Peyer's patch (tissue), 4 donors: Measurements from ENCODE around the gene RNF150. TPM values are rescaled to one million over a fixed set of nuclear protein-coding genes. Genes with fewer than 3 reads are reported as not detected.
A peak's percentile ranks its signal among the peaks of the same experiment; 100 is the strongest.

Experiments used
- DNase-seq, 3 donors: peaks; one replicate each; pipeline ENCODE4 v3.0.0-alpha.2; 2017 to 2019
- H3K27ac ChIP-seq, 4 donors: fragments of 200-600 bp; sonication (generic); one replicate each; pipeline ENCODE4 v1.5.1; 2016 to 2019
- H3K27me3 ChIP-seq, 2 donors: fragments of 200-600 bp; sonication (generic); one replicate each; pipeline ENCODE4 v1.5.1; 2019
- H3K36me3 ChIP-seq, 3 donors: fragments of 200-600 bp; sonication (generic); one replicate each; pipeline ENCODE4 v1.5.1; 2016 to 2019
- H3K4me1 ChIP-seq, 4 donors: fragments of 200-600 bp; sonication (generic); one replicate each; pipeline ENCODE4 v1.5.1; 2016 to 2019
- H3K4me3 ChIP-seq, 4 donors: fragments of 200-600 bp; sonication (generic); 1 replicate in 3 of 4; 2 replicates in 1 of 4; pipeline ENCODE4 v1.5.1; 2016 to 2019; ENCODE audit warnings: mild to moderate bottlenecking in 1 of 4
- H3K9me3 ChIP-seq, 4 donors: fragments of 200-600 bp; sonication (generic); one replicate each; pipeline ENCODE4 v1.5.1; 2016 to 2019; ENCODE audit warnings: mild to moderate bottlenecking in 1 of 4
- CTCF ChIP-seq, 6 experiments: fragments of 450-650 bp in 4 of 6; fragments of 200-600 bp in 2 of 6; sonication (generic) in 1 of 6; IDR thresholded peaks; one replicate each; pipeline ENCODE4 v1.5.1; 2017 to 2019; ENCODE audit warnings: antibody characterized with exemption in 6 of 6, mild to moderate bottlenecking in 3 of 6, moderate library complexity in 1 of 6
- POLR2A ChIP-seq, 2 donors: fragments of 450-650 bp; IDR thresholded peaks; one replicate each; pipeline ENCODE4 v1.5.1; 2017; ENCODE audit warnings: antibody characterized with exemption in 2 of 2, mild to moderate bottlenecking in 2 of 2, moderate library complexity in 2 of 2
- total RNA-seq, 4 donors: library from RNA; depleted of rRNA; stranded (reverse); fragments of >200 nt; gene quantifications; one replicate each; pipeline ENCODE4 v1.1.0, GENCODE V29; 2016

RNF150 gene
- total RNA-seq, 4 donors from 2014 or later, result 1.2 to 9.9 (median 2.5) TPM

- TF ChIP-seq POLR2A (IDR thresholded peaks at IDR 0.05) (no peak), CTCF (IDR thresholded peaks at IDR 0.05) (no peak)
- no peaks in the 10 kb centered on the region for H3K4me1 ChIP-seq
- no peaks in the 10 kb centered on the region for H3K36me3 ChIP-seq
- H3K27ac ChIP-seq, result peak overlapping the region in 1 of 4 donors; percentile 36
- no peaks in the 10 kb centered on the region for H3K27me3 ChIP-seq
- DNase-seq, result no peak
- H3K9me3 ChIP-seq, result no peaks in the 10 kb centered on the region
- H3K4me3 ChIP-seq, result no peak overlapping the region
These were observed 177.6 kb downstream of the RNF150 start for GRCh38 chr4:140955641-140956040.

- no peaks in the 10 kb centered on the region for H3K27me3 ChIP-seq
- TF ChIP-seq POLR2A (IDR thresholded peaks at IDR 0.05) (no peak), CTCF (IDR thresholded peaks at IDR 0.05) (no peak)
- H3K9me3 ChIP-seq, result no peaks in the 10 kb centered on the region
- H3K36me3 ChIP-seq, result no peaks in the 10 kb centered on the region
- H3K27ac ChIP-seq, result no peak overlapping the region
- DNase-seq, result no peak
- no peaks in the 10 kb centered on the region for H3K4me1 ChIP-seq
- no peak overlapping the region for H3K4me3 ChIP-seq
These were observed 180.6 kb downstream of the RNF150 start for GRCh38 chr4:140952717-140953116.

- Histone ChIP-seq H3K9me3 (no peaks in the 10 kb centered on the region), H3K36me3 (no peaks in the 10 kb centered on the region), H3K4me3 (no peak overlapping the region), H3K27ac (no peak overlapping the region), H3K27me3 (no peaks in the 10 kb centered on the region), H3K4me1 (no peaks in the 10 kb centered on the region)
- DNase-seq, result no peak
- TF ChIP-seq CTCF (IDR thresholded peaks at IDR 0.05) (no peak), POLR2A (IDR thresholded peaks at IDR 0.05) (no peak)
These were observed 185.8 kb downstream of the RNF150 start for GRCh38 chr4:140947506-140947905.

GRCh38 chr4:140945106-140945505 lies 188.2 kb downstream of the RNF150 start:
- DNase-seq, result no peak
- no peaks in the 10 kb centered on the region for H3K9me3 ChIP-seq
- H3K27ac ChIP-seq, result no peak overlapping the region
- H3K4me3 ChIP-seq, result no peak overlapping the region
- no peaks in the 10 kb centered on the region for H3K4me1 ChIP-seq
- no peak for TF ChIP-seq POLR2A (IDR thresholded peaks at IDR 0.05)
- TF ChIP-seq CTCF (IDR thresholded peaks at IDR 0.05), result no peak
- H3K27me3 ChIP-seq, result no peaks in the 10 kb centered on the region
- no peaks in the 10 kb centered on the region for H3K36me3 ChIP-seq

- H3K36me3 ChIP-seq, result no peaks in the 10 kb centered on the region
- peak overlapping the region in 1 of 4 donors; percentile 17 for H3K27ac ChIP-seq
- no peak for DNase-seq
- no peaks in the 10 kb centered on the region for H3K4me1 ChIP-seq
- TF ChIP-seq POLR2A (IDR thresholded peaks at IDR 0.05) (no peak), CTCF (IDR thresholded peaks at IDR 0.05) (no peak)
- no peaks in the 10 kb centered on the region for H3K9me3 ChIP-seq
- H3K4me3 ChIP-seq, result no peak overlapping the region
- H3K27me3 ChIP-seq, result no peaks in the 10 kb centered on the region
These were observed 188.7 kb downstream of the RNF150 start for GRCh38 chr4:140944572-140944971.

GRCh38 chr4:140944199-140944515 lies 189.1 kb downstream of the RNF150 start:
- Histone ChIP-seq H3K27me3 (no peaks in the 10 kb centered on the region), H3K4me3 (no peak overlapping the region), H3K9me3 (no peaks in the 10 kb centered on the region), H3K4me1 (no peaks in the 10 kb centered on the region), H3K36me3 (no peaks in the 10 kb centered on the region), H3K27ac (peak overlapping the region in 1 of 4 donors; percentile 17)
- TF ChIP-seq CTCF (IDR thresholded peaks at IDR 0.05), result no peak
- TF ChIP-seq POLR2A (IDR thresholded peaks at IDR 0.05), result no peak
- no peak for DNase-seq
